Measurements from ENCODE around the gene USP47. TPM values are rescaled to one million over a fixed set of nuclear protein-coding genes. Genes with fewer than 3 reads are reported as not detected.

The USP47 gene
- total RNA-seq, 2 experiments from 2014 or later = 42.2 to 44.1 TPM

- Histone ChIP-seq H4K20me1 (ENCODE audit: insufficient read depth, low read length) (no peaks in the 10 kb centered on the region), H3K9me3 (ENCODE audit: low read length) (no peaks in the 10 kb centered on the region), H3K27ac (ENCODE audit: low read depth, low read length, poor library complexity, severe bottlenecking) (no peak overlapping the region), H3K36me3 (ENCODE audit: insufficient read depth, low read length) (peaks cover 73% of the 10 kb centered on the region), H3K4me1 (ENCODE audit: insufficient read depth, low read length, poor library complexity, severe bottlenecking) (no peaks in the 10 kb centered on the region), H3K4me3 (ENCODE audit: low read depth, low read length, poor library complexity, severe bottlenecking) (no peak overlapping the region), H3K9me2 (ENCODE audit: insufficient read depth, low read length) (no peaks in the 10 kb centered on the region), H3K4me2 (ENCODE audit: low read length) (no peak overlapping the region), H3K79me2 (ENCODE audit: insufficient read depth, low read depth, low read length) (no peaks in the 10 kb centered on the region), H2AFZ (ENCODE audit: low read length) (no peak overlapping the region)
- BruUV-seq (replicated peaks) = no TSS peak
- POLR2A ChIA-PET = interaction anchor here (1.3 to 2.1 kb wide), 2 partner anchors 10 to 12 kb away, joined by 4 to 8 read pairs; no protein-coding TSS in a partner anchor
- no peak for DNase-seq (ENCODE audit: low spot score)
- no peak for TF ChIP-seq EZH2phosphoT487 (IDR thresholded peaks at IDR 0.05; ENCODE audit: borderline replicate concordance, low read depth, low read length)
- TF ChIP-seq, protein P1, sequence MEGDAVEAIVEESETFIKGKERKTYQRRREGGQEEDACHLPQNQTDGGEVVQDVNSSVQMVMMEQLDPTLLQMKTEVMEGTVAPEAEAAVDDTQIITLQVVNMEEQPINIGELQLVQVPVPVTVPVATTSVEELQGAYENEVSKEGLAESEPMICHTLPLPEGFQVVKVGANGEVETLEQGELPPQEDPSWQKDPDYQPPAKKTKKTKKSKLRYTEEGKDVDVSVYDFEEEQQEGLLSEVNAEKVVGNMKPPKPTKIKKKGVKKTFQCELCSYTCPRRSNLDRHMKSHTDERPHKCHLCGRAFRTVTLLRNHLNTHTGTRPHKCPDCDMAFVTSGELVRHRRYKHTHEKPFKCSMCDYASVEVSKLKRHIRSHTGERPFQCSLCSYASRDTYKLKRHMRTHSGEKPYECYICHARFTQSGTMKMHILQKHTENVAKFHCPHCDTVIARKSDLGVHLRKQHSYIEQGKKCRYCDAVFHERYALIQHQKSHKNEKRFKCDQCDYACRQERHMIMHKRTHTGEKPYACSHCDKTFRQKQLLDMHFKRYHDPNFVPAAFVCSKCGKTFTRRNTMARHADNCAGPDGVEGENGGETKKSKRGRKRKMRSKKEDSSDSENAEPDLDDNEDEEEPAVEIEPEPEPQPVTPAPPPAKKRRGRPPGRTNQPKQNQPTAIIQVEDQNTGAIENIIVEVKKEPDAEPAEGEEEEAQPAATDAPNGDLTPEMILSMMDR (conservative IDR thresholded peaks at IDR 0.05; ENCODE audit: low read length) = no peak
- intact Hi-C loops (cut with micrococcal nuclease; ENCODE audit: unreplicated experiment) = no loop called here
- CTCF ChIA-PET (ENCODE audit: unreplicated experiment) = no interaction called here
These were observed 106.1 kb downstream of the USP47 start for GRCh38 chr11:11947825-11948224.

- Histone ChIP-seq H2AFZ (ENCODE audit: low read length) (no peak overlapping the region), H3K4me3 (ENCODE audit: low read depth, low read length, poor library complexity, severe bottlenecking) (no peak overlapping the region), H3K27ac (ENCODE audit: low read depth, low read length, poor library complexity, severe bottlenecking) (no peak overlapping the region), H3K9me2 (ENCODE audit: insufficient read depth, low read length) (no peaks in the 10 kb centered on the region), H3K4me1 (ENCODE audit: insufficient read depth, low read length, poor library complexity, severe bottlenecking) (no peaks in the 10 kb centered on the region), H3K36me3 (ENCODE audit: insufficient read depth, low read length) (peaks cover 74% of the 10 kb centered on the region), H4K20me1 (ENCODE audit: insufficient read depth, low read length) (no peaks in the 10 kb centered on the region), H3K79me2 (ENCODE audit: insufficient read depth, low read depth, low read length) (no peaks in the 10 kb centered on the region), H3K9me3 (ENCODE audit: low read length) (no peaks in the 10 kb centered on the region), H3K4me2 (ENCODE audit: low read length) (no peak overlapping the region)
- CTCF ChIA-PET (ENCODE audit: unreplicated experiment) = no interaction called here
- POLR2A ChIA-PET = interaction anchor here (2.1 kb wide), 1 partner anchor 10 kb away, joined by 8 read pairs; no protein-coding TSS in a partner anchor
- TF ChIP-seq, protein P1 (conservative IDR thresholded peaks at IDR 0.05; ENCODE audit: low read length) = no peak
- TF ChIP-seq EZH2phosphoT487 (IDR thresholded peaks at IDR 0.05; ENCODE audit: borderline replicate concordance, low read depth, low read length) = no peak
- intact Hi-C loops (cut with micrococcal nuclease; ENCODE audit: unreplicated experiment) = no loop called here
- BruUV-seq (replicated peaks) = no TSS peak
- no peak for DNase-seq (ENCODE audit: low spot score)
These were observed 106.6 kb downstream of the USP47 start for GRCh38 chr11:11948242-11948947.

DNA sequence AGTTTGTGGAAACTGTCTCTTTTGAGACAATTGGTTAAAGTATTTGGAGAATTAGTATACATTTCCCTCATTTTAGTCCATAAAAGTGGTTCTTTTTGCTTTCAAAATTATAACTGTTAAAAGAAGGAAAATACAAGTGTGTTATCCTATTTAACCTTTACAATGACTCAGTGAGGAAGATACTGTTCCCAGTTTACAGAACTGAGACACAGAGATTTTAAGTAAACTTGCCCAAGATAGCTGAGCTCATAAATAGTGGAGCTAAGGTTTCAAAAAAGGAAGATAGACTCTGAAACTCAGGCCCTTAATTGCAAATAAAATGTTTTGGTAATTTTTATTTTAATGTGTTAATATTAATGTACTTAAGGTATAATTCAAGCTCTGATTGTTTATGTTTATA, 107.7 kb downstream of the USP47 start:
- Histone ChIP-seq H2AFZ (ENCODE audit: low read length) (no peak overlapping the region), H3K9me2 (ENCODE audit: insufficient read depth, low read length) (no peaks in the 10 kb centered on the region), H3K4me3 (ENCODE audit: low read depth, low read length, poor library complexity, severe bottlenecking) (no peak overlapping the region), H3K9me3 (ENCODE audit: low read length) (no peaks in the 10 kb centered on the region), H3K4me2 (ENCODE audit: low read length) (no peak overlapping the region), H3K27ac (ENCODE audit: low read depth, low read length, poor library complexity, severe bottlenecking) (no peak overlapping the region), H3K79me2 (ENCODE audit: insufficient read depth, low read depth, low read length) (no peaks in the 10 kb centered on the region), H4K20me1 (ENCODE audit: insufficient read depth, low read length) (no peaks in the 10 kb centered on the region), H3K4me1 (ENCODE audit: insufficient read depth, low read length, poor library complexity, severe bottlenecking) (no peaks in the 10 kb centered on the region), H3K36me3 (ENCODE audit: insufficient read depth, low read length) (peaks cover 75% of the 10 kb centered on the region)
- intact Hi-C loops (cut with micrococcal nuclease; ENCODE audit: unreplicated experiment) = no loop called here
- ChIA-PET POLR2A (no interaction called here), CTCF (ENCODE audit: unreplicated experiment) (no interaction called here)
- TF ChIP-seq, protein P1 (conservative IDR thresholded peaks at IDR 0.05; ENCODE audit: low read length) = no peak
- no peak for TF ChIP-seq EZH2phosphoT487 (IDR thresholded peaks at IDR 0.05; ENCODE audit: borderline replicate concordance, low read depth, low read length)
- BruUV-seq (replicated peaks) = no TSS peak
- no peak for DNase-seq (ENCODE audit: low spot score)
